HG03108 (cell line): ENCODE results near the gene NSUN6.

Experiments
- ATAC-seq: cut with Tn5 transposase; IDR thresholded peaks from one replicate; pipeline ENCODE4 v1.9.1; 2021; ENCODE audit warnings: moderate library complexity; ENCODE audit not compliant: unreplicated experiment

Gene NSUN6

GRCh38 chr10:18565006-18565405 lies 86.4 kb downstream of the NSUN6 start:
- ATAC-seq: no peak

- ATAC-seq: no peak
Measured at GRCh38 chr10:18563003-18563726, 88.2 kb downstream of the NSUN6 start.

- no peak for ATAC-seq
Measured at GRCh38 chr10:18561861-18562551, 89.4 kb downstream of the NSUN6 start.

GRCh38 chr10:18557960-18558359 lies 93.4 kb downstream of the NSUN6 start:
- ATAC-seq: no peak

GRCh38 chr10:18556522-18557147 lies 94.8 kb downstream of the NSUN6 start:
- no peak for ATAC-seq

- ATAC-seq: no peak
Measured at GRCh38 chr10:18554479-18554878, 96.9 kb downstream of the NSUN6 start.

- ATAC-seq: no peak
Measured at GRCh38 chr10:18551473-18551872, 99.9 kb downstream of the NSUN6 start.

GRCh38 chr10:18549105-18549504 lies 102.3 kb downstream of the NSUN6 start:
- ATAC-seq: no peak

GRCh38 chr10:18545621-18546305 lies 105.6 kb downstream of the NSUN6 start:
- no peak for ATAC-seq

- ATAC-seq: no peak
Measured at GRCh38 chr10:18542832-18543231, 108.6 kb downstream of the NSUN6 start.

- no peak for ATAC-seq
Measured at GRCh38 chr10:18540195-18540594, 111.2 kb downstream of the NSUN6 start.

- ATAC-seq: no peak
Measured at GRCh38 chr10:18539335-18539734, 112.1 kb downstream of the NSUN6 start.

- no peak for ATAC-seq
Measured at GRCh38 chr10:18533896-18534295, 117.5 kb downstream of the NSUN6 start.

- no peak for ATAC-seq
Measured at GRCh38 chr10:18532881-18533535, 118.4 kb downstream of the NSUN6 start.

GRCh38 chr10:18528292-18528691 lies 123.1 kb downstream of the NSUN6 start:
- no peak for ATAC-seq

- ATAC-seq: no peak
Measured at GRCh38 chr10:18527687-18528086, 123.7 kb downstream of the NSUN6 start.

- ATAC-seq: no peak
Measured at GRCh38 chr10:18523858-18524257, 127.5 kb downstream of the NSUN6 start.

- ATAC-seq: no peak
Measured at GRCh38 chr10:18523025-18523424, 128.4 kb downstream of the NSUN6 start.

GRCh38 chr10:18516851-18517250 lies 134.5 kb downstream of the NSUN6 start:
- ATAC-seq: no peak

- no peak for ATAC-seq
Measured at GRCh38 chr10:18514537-18514936, 136.8 kb downstream of the NSUN6 start.

- no peak for ATAC-seq
Measured at GRCh38 chr10:18508587-18508986, 142.8 kb downstream of the NSUN6 start.
